DMS153 (cell line): Measurements from ENCODE around the gene MOV10.
A peak's percentile ranks its signal among the peaks of the same experiment; 100 is the strongest.
"Not testable (repeated sequence)": the region's sequence is repeated elsewhere in the genome, so short reads cannot be mapped to it uniquely, and the experiment has no call there.

Experiments
- DNase-seq: peaks from one replicate; lab custom pipeline; 2025; lab: John Stamatoyannopoulos, UW

MOV10 gene, protein sequence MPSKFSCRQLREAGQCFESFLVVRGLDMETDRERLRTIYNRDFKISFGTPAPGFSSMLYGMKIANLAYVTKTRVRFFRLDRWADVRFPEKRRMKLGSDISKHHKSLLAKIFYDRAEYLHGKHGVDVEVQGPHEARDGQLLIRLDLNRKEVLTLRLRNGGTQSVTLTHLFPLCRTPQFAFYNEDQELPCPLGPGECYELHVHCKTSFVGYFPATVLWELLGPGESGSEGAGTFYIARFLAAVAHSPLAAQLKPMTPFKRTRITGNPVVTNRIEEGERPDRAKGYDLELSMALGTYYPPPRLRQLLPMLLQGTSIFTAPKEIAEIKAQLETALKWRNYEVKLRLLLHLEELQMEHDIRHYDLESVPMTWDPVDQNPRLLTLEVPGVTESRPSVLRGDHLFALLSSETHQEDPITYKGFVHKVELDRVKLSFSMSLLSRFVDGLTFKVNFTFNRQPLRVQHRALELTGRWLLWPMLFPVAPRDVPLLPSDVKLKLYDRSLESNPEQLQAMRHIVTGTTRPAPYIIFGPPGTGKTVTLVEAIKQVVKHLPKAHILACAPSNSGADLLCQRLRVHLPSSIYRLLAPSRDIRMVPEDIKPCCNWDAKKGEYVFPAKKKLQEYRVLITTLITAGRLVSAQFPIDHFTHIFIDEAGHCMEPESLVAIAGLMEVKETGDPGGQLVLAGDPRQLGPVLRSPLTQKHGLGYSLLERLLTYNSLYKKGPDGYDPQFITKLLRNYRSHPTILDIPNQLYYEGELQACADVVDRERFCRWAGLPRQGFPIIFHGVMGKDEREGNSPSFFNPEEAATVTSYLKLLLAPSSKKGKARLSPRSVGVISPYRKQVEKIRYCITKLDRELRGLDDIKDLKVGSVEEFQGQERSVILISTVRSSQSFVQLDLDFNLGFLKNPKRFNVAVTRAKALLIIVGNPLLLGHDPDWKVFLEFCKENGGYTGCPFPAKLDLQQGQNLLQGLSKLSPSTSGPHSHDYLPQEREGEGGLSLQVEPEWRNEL

DNA sequence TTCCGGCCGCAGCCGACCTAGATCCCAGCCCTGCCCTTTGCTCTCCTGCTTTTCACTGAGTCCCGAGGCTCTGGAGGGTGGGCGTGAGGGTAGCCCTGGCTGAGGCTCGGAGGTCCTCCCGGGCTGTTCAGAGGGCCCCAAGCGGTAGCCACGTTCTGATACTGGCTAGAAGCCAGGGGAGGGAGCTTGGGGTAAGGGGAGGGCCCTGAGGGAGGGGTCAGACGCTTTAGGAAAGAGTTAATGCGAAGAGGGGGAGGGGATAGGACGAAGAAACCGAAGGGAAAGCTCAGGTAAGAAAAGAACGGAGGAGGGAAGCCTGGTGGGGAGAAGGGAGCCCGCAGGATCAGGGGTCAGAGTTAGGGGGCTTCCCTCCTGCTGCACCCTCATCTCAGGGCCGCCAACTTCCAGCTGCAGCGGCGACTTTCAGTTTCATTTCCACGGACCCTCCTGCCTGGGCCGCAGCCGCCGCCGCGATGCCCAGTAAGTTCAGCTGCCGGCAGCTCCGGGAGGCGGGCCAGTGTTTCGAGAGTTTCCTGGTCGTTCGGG lies at the start of gene MOV10:
MOV10 (plus strand) TSS at position 220 of the 546 bp plus-strand sequence; CDS start at position 474, 254 bp downstream.
- peak; percentile 38 for DNase-seq

GRCh38 chr1:112625696-112626095 lies 48.8 kb upstream of the MOV10 start:
- DNase-seq: no peak

GRCh38 chr1:112626193-112626592 lies 48.3 kb upstream of the MOV10 start:
- no peak for DNase-seq

DNA sequence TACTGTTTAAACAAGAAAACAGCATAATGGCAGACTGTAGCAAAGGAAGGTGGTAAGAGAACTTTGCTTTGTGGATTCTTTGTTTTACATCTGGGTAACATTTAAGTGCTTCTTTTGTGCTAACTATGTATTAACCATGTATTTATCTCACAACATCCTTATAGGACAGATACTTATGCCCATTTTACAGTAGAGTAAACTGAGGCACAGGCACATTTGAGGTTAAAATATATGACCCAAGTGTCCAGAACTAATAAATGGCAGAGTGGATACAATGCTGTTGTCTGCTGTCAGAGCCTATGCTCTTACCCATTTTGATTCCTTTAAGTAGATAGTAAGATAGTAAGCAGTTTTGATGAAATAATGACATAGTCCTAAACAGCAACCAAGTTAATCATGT lies 47.6 kb upstream of the MOV10 start:
- no peak for DNase-seq

GRCh38 chr1:112628516-112628915 lies 45.9 kb upstream of the MOV10 start:
- no peak for DNase-seq

GRCh38 chr1:112629256-112629655 lies 45.2 kb upstream of the MOV10 start:
- DNase-seq: no peak

GRCh38 chr1:112633628-112634027 lies 40.8 kb upstream of the MOV10 start:
- no peak for DNase-seq

GRCh38 chr1:112634367-112634766 lies 40.1 kb upstream of the MOV10 start:
- no peak for DNase-seq

DNA sequence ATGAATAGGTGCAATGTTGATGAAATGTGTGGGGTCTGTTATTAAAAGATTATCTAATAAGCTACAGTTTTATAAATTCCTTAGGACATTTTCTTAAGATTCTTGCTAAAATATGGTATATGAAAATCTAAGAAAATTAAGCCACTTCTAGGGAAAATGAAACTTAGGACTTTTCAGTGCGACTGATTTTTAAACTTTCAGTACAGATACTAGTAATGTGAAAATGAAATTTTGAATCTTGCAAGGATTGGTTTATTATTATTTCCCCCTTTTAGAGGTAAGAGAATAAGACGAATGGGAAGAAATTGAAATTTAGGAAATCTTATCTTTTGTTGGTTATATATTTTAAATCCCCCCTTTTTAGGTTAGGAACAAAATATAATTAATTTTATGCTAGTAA lies 38.4 kb upstream of the MOV10 start:
- no peak for DNase-seq

GRCh38 chr1:112636597-112637253 lies 37.7 kb upstream of the MOV10 start:
- no peak for DNase-seq

DNA sequence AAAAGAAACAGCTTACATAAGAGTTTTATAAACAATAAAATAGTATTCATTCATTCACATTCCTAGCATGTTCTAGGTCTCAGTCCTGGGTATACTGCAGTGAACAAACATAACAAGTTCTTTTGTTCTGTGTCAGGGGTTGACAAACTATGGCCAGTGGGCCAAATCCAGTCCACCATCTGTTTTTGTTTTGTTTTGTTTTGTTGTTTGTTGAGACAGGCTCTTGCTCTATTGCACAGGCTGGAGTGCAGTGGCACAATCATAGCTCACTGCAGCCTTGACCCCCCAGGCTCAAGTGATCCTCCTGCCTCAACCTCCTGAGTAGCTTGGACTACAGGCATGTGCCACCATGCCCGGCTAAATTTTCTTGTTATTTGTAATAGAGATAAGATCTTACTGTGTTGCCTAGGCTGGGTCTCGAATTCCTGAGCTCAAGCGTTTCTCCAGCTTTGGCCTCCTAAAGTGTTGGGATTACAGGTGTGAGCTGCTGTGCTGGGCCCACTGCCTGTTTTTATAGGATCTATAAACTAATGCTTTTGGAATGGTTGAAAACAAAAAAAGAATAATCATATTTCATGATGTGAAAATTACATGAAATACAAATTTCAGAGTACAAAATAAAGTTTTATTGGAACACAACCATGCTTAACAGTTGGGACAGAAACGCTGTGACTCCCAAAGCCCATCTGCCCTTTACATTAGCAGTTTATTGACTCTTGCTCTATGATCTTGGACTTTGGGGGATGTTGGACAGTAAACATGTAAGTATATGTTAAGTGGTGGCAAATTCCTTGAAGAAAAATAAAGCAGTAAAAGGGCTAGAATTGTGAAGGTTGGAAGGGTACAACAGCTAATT lies 37.0 kb upstream of the MOV10 start:
- DNase-seq: no peak

DNA sequence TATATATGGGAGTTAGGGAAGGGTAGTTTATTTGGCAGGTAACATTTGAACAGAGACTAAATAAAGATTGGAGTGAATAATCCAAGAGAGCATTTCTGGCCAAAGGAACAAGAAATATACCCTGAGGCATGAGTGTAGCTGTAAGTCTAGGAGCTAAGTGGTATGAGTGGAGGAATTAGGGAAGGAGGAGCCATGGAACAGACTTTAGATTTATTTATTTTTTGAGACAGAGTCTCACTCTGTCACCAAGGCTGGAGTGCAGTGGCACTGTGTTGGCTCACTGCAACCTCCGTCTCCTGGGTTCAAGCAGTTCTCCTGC lies 36.4 kb upstream of the MOV10 start:
- no peak for DNase-seq

- not testable (repeated sequence) for DNase-seq
These were observed 34.0 kb upstream of the MOV10 start for GRCh38 chr1:112640437-112640836.

DNA sequence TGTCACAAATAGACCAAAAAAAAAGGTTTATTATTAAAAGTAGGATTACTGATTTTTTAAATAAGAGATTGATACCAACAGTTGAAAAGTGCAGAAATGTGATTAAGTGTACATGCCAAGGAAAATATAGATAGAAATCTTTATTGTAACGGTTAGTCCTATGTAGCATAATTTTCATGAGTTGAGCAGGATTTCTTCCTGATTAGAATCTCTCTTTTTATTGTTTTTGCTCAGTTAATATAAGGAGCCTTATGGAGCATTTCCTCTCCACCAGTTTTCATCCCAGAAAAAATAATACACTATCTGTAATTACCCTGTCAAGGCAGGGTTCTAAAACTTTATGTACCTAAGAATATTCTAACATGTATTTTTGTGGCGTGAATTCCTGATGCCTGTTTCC lies 31.4 kb upstream of the MOV10 start:
- no peak for DNase-seq

DNA sequence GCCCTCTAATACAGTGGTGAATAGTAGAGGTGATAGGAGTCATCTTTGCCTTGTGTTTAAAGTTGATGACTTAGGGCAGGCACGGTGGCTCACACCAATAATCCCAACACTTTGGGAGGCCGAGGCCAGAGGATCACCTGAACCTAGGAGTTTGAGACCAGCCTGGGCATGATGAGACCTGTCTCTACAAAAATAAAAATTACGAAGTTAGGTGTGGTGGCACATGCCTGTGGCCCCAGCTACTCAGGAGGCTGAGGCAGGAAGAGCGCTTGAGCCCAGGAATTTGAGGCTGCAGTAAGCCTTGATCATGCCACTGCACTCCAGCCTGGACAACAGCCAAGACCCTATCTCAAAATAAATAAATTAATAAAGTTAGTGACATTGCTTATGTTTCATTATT lies 28.2 kb upstream of the MOV10 start:
- no peak for DNase-seq

DNA sequence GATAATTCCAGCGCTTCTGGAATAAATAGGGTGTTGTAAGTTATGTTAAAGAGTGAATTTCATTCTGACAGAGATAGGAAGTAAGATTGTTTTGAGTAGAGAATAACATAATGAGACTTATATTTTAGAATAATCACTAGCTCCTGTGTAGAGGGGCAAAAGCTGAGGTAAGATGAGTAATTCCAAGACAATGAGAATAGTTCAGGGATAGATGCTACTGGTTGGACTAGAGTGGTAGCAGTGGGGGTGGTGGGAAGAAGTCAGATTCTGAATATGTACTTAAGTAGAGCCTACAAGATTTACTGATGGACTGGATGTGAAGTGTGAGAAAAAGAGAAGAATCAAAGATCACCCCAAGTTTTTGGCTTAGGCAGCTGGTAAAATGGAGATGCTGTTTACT lies 23.3 kb upstream of the MOV10 start:
- no peak for DNase-seq

DNA sequence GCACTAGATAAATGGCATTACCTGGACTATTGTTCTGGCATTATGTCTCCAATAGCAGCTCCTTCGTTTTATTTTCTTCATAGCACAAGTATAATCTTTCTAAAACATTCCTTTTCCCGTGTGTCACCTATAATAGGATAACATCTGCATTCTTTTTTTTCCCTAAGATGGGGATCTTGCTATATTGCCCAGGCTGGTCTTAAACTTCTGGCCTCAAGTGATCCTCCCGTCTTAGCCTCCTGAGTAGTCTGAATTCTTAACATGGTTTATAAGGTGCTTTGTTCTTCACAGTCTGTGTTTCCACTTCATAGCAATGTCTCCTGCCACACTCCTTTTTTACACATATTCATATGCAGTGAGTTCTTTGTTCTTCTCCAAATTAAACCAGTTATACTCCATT lies 8.6 kb upstream of the MOV10 start:
- no peak for DNase-seq

DNA sequence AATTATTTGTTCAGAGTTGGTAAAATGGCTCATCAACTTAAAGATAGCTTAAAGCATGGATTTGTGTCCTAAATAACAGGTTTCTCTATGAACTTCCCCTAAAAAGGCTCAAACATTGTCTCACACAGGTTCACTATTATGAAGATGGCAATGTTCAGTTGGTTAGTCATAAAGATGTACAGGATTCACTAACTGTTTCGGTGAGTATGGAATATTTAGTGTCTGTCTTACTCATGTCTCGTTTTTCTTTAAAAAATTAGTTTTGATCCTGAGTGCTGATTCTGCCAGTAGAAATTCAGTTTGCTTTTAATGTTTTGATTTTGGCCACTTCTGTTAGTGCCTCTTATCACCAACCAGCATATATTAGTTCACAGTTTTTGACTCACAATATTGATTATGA lies 7.5 kb upstream of the MOV10 start:
- no peak for DNase-seq

DNA sequence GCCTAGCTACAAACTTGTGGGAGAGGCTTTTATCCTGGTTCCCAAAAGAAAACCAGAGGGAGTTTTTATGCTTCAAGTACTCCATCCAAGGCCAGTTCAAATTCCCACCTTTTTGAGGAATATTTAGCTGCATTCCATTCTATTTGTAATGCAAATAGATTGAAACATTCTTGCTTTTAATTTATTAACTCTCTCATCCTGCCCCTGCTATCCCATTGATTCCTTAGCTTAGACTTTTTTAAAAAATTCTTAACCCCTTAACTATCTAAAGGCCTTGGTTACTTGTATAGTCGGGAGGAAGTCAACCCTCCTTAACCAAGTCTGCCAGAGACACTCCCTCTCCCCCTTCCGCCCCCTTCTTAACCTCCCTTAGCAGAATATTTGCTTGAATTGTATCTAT lies 2.5 kb upstream of the MOV10 start:
- no peak for DNase-seq

GRCh38 chr1:112672842-112673241 lies 1.6 kb upstream of the MOV10 start:
- no peak for DNase-seq
